ENCODE data around the gene MMP27.
"Not testable (repeated sequence)": the region's sequence is repeated elsewhere in the genome, so short reads cannot be mapped to it uniquely, and the experiment has no call there.

The MMP27 gene, protein sequence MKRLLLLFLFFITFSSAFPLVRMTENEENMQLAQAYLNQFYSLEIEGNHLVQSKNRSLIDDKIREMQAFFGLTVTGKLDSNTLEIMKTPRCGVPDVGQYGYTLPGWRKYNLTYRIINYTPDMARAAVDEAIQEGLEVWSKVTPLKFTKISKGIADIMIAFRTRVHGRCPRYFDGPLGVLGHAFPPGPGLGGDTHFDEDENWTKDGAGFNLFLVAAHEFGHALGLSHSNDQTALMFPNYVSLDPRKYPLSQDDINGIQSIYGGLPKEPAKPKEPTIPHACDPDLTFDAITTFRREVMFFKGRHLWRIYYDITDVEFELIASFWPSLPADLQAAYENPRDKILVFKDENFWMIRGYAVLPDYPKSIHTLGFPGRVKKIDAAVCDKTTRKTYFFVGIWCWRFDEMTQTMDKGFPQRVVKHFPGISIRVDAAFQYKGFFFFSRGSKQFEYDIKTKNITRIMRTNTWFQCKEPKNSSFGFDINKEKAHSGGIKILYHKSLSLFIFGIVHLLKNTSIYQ

DNA sequence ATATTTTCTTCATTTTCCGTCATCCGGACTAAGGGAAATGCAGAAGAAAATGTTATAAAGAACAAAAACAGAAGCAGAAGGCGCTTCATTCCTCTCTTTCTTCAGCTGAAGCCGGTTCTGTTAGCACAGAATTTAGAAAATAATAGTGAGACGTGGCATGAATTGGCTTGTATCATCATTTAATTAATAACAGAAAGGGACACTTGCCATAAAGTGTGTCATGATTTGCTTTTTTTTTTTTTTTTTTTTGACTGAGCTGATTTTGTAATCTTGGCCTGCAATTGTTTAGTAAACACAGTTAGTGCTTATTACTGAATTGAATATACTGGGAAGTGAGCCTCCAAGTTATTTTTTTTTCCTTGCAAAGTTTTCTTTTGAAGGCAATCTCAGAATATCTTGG is at the start of gene MMP27:
MMP27 (minus strand) TSS at position 144 of the 400 bp plus-strand sequence; CDS start at position 89, 55 bp downstream.
- no peak for DNase-seq

DNA sequence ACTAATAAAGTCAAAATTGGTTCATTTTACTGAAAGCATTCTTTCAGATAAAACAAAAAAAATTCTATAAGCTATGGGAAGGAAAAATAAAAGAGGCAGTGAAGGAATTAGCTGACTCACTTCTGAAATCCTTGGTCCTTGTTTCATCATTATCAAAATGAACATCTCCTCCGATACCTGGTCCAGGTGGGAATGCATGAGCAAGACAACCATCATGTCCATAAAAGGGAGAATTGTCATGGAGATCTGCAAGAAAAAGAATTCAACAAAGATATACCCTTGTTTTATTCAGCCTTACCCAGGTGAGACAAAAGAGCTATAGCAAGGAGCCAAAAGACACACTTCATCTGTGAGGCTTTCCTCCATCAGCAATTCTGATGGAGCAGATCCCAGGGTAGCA is 47.7 kb upstream of the MMP27 start:
- DNase-seq = no peak

DNA sequence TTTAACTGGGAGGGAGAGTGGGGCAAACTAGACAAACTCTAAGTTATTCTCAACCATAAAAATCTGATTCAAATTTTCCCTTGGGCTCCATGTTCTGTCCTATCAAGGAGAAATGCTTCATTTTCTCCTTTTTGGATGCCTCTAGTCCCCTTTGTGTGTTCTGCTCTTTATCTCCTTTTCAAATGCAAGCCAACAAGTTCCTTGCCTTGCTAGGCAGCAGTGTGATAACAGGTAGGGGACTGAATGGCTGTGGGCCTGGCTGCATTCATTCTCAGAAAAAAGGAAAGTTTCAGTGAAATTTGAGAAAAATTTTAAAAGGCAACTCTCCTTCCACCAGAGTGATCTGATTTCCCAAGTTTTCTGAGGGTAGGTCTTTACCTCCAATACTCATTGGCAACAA is 46.1 kb upstream of the MMP27 start:
- no peak for DNase-seq

DNA sequence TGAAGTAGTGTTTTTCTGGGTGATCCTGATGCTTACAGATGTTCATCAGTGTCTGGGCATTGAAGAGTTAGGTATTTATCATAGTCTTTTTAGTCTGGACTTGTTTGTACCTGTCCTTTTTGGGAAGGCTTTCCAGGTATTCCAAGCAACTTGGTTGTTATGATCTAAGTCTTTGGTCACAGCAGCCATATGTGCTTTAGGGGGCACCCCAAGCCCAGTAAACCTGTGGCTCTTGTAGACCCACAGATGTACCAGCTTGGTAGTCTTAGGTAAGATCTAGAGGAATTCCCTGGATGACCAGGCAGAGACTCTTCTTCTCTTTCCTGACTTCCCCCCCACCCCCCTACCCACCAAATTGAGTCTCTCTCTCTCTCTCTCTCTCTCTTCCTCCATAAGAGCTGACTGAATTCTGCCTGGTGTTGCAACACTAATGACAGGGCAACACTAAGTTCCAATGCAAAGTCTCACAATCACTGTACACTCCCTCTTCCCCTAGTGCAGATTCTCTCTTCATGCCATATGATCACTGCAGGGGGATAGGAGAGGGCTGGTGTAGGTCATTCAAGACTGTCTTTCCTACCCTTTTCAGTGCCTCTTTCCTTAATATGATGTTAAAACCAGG is 43.6 kb upstream of the MMP27 start:
- DNase-seq = no peak

DNA sequence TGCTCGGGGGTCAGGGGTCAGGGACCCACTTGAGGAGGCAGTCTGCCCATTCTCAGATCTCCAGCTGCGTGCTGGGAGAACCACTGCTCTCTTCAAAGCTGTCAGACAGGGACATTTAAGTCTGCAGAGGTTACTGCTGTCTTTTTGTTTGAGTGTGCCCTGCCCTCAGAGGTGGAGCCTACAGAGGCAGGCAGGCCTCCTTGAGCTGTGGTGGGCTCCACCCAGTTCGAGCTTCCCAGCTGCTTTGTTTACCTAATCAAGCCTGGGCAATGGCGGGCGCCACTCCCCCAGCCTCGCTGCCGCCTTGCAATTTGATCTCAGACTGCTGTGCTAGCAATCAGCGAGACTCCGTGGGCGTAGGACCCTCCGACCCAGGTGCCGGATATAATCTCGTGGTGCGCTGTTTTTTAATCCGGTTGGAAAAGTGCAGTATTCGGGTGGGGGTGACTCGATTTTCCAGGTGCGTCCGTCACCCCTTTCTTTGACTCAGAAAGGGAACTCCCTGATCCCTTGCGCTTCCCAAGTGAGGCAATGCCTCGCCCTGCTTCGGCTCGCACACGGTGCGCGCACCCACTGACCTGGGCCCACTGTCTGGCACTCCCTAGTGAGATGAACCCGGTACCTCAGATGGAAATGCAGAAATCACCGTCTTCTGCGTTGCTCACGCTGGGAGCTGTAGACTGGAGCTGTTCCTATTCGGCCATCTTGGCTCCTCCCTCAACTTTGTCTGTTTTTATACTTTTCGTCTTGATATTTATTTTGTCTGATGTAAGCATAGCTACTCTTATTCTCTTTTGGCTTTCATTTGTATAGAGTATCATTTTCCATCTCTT is 41.4 kb upstream of the MMP27 start:
- not testable (repeated sequence) for DNase-seq

DNA sequence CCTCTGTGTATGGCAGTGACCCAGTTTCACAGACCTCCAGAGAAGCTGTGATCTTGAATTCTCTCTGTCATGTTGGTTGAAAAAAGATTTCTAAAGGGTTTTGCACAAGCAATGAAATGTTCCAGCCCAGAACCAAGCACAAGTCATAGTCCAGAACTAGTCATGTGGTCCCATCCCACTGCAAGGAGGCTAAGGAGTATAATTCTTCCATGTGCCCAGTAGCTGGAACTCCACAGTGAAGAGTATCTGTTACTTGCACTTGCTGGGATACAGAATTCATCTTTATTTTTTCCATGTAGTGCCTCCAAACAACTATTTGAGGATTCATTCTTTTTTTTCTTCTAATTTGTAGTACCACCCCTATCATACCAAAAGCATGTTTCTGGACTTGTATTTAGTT is 29.1 kb upstream of the MMP27 start:
- DNase-seq = no peak

DNA sequence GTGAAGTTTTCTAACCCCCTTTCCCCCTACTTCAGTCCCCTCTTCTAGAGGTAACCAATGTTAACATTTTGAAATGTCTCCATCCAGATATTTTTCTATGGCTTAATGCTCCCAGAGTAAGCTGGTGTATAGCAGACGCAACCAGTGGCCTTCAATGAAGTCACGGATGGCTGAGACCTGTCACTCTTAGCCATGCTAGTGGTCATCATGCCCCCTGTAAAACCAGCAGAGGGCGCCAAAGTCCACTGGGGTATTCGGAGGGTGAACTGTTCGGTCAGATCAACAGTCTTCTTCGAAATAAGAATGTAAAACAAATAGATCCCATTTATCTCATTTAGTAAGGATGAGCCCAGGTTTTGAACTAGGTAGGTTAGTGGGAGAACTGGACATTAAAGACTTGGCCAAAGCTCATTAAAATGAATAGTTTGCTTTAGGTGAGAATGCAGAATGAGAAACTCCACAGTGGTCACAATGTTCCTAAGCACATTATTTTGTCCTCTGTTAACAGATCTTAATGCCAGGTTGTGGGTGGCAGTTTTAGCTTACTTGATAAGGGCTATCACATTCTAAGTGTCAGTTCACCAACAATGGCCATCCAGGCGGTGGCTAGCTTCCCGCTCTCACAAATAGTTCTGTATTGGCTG is 27.8 kb upstream of the MMP27 start:
- DNase-seq = no peak

DNA sequence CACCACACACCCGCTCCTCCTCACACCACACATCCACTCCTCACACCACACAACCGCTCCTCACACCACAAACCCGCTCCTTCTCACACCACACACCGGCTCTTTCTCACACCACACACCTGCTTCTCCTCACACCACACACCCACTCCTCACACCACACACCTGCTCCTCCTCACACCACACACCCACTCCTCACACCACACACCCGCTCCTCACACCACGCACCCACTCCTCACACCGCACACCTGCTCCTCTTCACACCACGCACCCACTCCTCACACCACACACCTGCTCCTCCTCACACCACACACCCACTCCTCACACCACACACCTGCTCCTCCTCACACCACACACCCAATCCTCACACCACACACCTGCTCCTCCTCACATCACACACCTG is 25.4 kb upstream of the MMP27 start:
- not testable (repeated sequence) for DNase-seq

DNA sequence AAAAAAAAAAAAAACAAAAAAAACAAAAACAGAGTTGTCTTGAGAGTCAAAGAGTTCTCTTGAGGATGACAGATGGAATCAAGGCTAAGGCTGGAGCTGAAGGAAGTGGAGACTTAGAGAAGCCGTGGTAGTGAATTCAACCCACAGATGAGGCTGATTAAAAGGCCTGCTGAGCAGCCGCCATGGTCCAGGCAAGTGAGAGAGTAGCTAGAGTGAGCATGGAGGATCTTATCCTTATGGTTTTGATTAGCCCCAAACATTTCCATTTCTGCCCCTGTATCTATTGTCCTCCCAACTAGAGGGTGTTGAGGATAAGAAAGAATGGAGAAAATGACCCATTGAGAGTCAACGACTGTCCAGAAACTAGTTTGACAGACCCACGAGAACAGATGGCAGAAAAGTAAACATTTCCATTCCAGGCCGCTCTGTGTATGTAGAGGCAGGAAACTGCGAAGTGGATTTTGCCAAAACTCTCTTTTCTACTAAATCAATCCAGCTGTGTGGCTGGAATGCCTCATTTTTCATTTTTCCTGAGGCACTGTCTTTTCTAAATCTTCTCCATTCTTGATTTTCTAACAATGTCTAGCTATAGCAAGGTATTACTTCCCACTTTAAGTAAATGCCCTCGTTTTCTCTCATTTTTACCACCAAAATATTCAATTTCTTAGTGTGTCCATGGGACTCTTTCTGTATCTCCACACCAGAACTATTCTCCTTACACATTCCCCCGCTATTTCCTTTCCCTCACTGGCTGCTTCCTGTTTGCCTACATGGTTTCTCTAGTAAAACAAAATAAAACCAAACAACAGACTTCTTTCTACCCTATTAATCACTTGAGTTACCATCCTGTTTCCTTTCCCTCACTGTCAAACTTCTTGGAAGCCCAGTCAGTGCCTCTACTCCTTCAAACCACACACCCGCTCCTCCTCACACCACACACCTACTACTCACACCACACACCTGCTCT is 24.6 kb upstream of the MMP27 start:
- DNase-seq = no peak

DNA sequence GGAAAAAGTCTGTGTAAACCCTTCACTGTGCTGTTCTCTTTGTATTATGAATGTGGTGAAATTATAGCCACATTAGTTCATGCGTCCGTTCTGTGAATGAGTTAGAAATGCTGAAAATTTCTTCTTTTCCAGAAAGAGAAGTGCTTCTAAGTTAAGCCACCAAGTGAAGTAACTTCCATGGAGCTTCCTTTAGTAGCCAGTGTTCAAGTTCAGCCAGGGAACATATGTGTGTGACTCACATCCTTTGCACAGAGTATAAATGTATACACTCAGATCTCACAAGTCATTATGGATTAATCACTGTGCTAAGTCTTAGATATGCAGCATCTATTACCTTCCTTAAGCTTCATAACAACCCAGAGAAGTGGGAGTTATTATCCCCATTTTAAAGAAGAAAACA is 22.3 kb upstream of the MMP27 start:
- DNase-seq = no peak

DNA sequence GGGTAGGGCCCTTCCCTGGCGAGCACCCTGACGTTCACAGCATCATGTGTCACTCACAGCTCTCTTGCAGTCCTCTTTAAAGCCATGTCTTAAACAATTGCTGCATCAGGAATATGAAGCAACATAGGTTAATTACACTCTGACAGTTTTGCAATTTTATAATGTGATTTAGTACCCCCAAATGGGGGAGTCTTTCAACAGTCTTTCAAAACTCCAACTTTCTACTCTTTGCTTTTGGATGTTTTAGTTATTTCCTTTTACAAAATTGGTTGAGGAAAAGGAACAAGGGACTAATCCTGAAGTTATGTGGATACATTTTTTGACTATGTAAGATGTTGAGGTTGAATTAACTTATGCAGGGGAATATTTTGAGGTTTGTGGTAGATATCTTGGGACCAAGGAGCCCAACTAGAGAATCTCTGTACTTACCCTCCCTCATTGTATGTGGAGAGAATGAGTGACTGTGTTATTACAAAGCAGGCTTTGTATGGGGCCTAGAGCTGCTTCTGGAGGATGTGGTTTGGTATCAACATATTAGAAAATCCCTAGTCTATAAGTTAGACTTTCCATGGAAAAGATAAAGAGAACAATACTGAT is 19.4 kb upstream of the MMP27 start, which contains the start of gene MMP8:
MMP8 (minus strand) TSS at position 51 of the 597 bp plus-strand sequence. CDS start 99 bp downstream, outside the sequence.
- DNase-seq = no peak

DNA sequence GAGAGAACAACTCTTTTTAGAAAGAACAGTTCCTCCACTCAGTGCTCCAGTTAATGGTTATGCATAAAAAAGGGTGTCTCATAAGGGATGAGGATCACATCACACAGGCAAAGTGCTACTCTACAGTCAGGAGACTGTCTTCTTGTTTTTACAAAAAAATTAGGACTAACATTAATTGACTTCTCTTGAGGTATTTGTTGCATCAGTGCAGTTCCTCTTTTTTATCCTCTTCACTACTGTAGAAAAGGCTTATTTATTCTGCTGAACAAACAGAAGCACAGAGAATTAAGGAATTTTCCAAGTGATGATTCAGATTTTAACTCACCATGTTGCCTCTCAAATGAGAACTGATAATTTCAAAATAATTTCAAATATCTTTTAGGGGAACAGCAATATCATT is 17.3 kb upstream of the MMP27 start:
- DNase-seq = no peak

DNA sequence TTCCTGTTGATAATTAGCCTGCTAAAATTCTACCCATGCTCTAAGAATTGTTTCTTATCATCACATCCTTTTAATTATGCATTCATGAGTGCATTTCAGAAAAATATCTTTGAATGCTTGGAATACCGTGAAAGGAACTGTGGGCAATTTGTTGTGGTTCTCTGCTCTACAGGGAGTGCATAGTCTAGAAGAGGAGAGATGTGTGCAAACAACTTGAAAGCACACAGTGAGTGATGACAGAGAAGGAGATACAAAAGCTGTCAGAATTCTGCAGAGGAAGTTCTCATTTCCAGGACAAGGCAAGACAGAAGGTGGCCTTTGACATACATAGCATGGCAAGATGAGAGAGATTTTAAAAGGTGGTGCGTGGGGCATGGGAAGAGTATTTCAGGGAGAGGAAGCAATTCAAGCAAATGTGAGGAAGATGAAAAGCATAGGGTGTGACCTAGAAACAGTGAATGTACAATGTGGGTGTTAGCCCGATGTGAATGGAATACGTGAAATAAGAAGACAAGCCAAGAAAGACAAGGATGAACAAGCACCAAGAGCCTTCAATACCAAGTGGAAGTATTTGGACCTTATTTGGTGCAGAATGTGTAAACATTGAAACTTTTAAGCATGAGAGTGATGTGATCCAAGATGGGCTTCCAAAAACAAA is 14.2 kb upstream of the MMP27 start:
- DNase-seq = no peak

DNA sequence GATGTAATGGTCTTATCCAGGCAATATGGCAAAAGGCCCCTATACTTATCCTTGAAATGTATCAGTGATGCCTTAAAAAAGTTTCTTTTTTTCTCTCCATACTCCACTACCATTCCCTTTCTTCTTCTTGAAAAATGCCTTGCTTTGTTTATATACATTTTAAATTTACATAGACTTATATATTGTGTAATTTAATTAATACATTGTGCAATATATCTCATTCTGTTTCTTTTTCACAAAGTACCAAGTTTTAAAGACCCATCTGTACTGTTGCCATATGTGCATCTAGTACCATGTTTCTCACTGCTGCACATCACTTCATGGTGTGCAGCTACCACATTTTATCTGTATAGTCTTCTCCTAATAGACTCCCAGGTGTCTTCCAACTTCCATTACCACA is 11.7 kb upstream of the MMP27 start:
- no peak for DNase-seq

DNA sequence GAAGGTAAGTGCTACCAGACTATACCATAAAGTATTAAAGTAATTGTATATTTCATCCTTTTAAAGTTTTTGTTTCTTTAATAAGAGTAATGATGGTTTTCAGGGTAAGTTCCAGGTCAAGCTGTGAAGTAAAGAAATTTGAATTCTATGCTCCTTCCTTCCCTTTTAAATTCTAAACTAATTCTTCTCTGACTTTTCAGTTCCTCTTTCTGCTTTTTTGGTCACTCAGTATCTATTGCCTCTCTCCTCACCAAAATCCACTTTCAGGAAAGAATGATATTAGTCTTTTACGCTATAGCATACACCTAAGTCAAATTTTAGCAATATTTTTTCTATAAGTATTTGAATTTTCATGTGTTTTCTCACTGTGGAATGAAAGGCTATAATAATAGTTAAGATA is 11.0 kb upstream of the MMP27 start:
- DNase-seq = no peak

DNA sequence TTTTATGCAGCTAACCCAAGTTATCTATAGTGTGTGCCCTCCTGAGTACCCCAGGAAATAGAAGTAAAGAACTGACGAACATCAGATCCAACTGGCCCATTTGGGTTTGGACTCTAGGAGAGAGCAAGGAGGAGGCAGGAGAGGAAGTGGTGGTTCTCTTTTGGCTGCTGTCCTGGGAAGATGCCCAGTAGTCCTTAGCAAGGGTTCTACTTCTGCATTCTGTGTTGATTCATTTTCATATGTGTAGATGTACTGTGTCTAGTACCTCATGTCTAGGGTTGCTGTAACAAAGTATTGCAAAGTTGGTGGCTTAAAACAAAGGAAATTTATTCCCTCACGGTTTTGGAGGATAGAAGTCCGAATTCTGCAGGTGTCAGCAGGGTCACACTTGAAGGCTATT is 6.6 kb upstream of the MMP27 start:
- no peak for DNase-seq

DNA sequence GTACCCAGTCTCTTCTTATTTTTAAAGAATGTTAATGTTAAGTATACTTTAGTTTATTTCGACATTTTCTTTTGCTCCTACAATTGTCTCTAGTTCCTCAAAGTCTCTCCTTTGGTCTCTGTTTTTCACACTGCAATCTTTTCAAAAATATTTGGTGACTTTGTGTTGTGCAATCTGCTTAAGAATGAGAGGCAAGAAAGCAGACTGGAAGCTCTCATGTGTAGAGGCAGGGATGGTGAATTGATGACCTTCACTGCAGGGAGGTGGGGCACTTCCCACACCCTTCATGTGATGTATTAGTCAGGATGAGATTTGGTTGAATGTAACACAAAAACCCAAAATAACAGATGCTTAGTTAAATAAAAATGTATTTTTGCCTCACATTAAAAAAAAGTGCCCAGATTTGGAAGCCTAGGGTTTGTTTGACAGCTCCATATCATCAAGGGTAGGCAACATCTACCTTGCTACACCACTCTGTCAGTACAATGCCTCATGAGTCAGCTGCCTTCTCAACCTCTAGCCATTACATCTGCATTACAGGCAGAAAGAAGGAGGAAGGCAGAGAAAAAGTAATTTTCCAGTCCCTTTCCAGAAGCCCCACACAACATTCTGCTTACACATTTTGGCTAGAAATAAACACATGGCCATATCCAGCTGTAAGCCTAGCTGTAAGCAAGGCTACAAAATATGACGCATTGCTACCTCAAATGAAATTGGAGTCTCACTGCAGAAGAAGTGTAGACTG is 3.8 kb upstream of the MMP27 start:
- no peak for DNase-seq

DNA sequence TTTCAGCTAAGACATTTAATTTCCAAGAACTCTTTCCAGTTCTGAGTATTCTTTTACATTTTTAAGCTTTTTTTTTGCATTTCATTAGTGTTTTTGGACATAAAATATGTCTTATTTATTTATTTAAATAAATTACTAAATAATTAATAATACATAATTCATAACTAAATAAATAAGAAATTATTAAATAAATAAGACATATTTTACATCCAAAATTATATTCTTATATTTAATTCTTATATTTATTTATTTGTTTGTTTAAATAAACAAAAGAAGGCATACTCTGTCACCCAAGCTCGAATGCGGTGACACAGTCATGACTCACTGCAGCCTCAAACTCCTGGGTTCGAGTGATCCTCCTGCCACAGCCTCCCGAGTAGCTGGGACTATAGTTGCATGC is 3.1 kb upstream of the MMP27 start:
- no peak for DNase-seq

DNA sequence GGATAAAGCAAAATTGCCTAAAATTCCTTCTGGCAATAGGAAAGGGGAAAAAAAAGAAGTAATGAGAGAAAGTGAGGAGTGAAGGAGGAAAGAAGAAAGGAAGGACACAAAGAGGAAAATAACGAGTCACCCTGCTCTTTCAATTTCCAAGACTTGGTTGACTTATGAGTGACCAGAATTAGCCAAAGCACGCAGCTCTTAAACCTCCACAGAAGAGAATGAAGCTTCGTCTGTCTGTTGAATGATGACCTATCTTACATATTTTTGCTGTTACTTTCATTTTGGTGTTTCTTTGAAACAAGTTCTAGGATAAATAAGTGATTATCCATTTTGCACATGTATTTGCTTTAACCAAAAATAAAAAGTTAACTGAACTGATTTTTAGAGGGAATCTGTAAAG is 728 bp downstream of the MMP27 start:
- no peak for DNase-seq
